OCI-LY3 (cell line): ENCODE data around the gene PCBP2.
A peak's percentile ranks its signal among the peaks of the same experiment; 100 is the strongest.
"Not testable (repeated sequence)": the region's sequence is repeated elsewhere in the genome, so short reads cannot be mapped to it uniquely, and the experiment has no call there.

ENCODE experiments used
- H2AFZ ChIP-seq: fragments of 200-600, 300-600 bp; shearing (Covaris generic); 2 replicates; pipeline ENCODE4 v1.6.0; 2014; ENCODE audit warnings: antibody characterized with exemption, low read depth, low read length
- H3K27ac ChIP-seq: fragments of 200-600, 300-600 bp; sonication (generic); 2 replicates; pipeline ENCODE4 v1.5.1; 2014; ENCODE audit warnings: mild to moderate bottlenecking, low read length, moderate library complexity, mixed read lengths
- H3K27me3 ChIP-seq: fragments of 200-600, 300-600 bp; sonication (generic); 2 replicates; pipeline ENCODE4 v1.6.1; 2014; ENCODE audit warnings: low read depth, low read length, mixed read lengths
- H3K36me3 ChIP-seq: fragments of 200-600, 300-600 bp; sonication (generic); replicated peaks from 2 replicates; pipeline ENCODE3; 2014; ENCODE audit warnings: low read depth, low read length, mixed read lengths
- H3K4me1 ChIP-seq: fragments of 300-600, 200-600 bp; sonication (generic); 2 replicates; pipeline ENCODE4 v1.6.1; 2014; ENCODE audit warnings: low read length, mixed read lengths
- H3K4me2 ChIP-seq: fragments of 200-600, 300-600 bp; sonication (generic); 2 replicates; pipeline ENCODE4 v1.6.1; 2014; ENCODE audit warnings: low read length, mixed read lengths
- H3K4me3 ChIP-seq: fragments of 300-600, 200-600 bp; sonication (generic); 2 replicates; pipeline ENCODE4 v1.5.1; 2014; ENCODE audit warnings: antibody characterized with exemption, mild to moderate bottlenecking, low read length, moderate library complexity
- H3K79me2 ChIP-seq: fragments of 300-600, 200-600 bp; shearing (Covaris generic); 2 replicates; pipeline ENCODE4 v1.6.1; 2014; ENCODE audit warnings: mild to moderate bottlenecking, low read length, mixed read lengths
- H3K9ac ChIP-seq: fragments of 300-600, 200-600 bp; shearing (Covaris generic); 2 replicates; pipeline ENCODE4 v1.6.0; 2014; ENCODE audit warnings: mild to moderate bottlenecking, low read length, moderate library complexity
- H3K9me3 ChIP-seq: fragments of 200-600, 300-600 bp; shearing (Covaris generic); 2 replicates; pipeline ENCODE4 v1.6.1; 2014; ENCODE audit warnings: low read length, mixed read lengths; ENCODE audit not compliant: insufficient read depth
- H4K20me1 ChIP-seq: fragments of 200-600, 300-600 bp; sonication (generic); 2 replicates; pipeline ENCODE4 v1.6.1; 2016; ENCODE audit warnings: low read length, mixed read lengths; ENCODE audit not compliant: insufficient read depth
- CTCF ChIP-seq: fragments of 200-600, 300-600 bp; sonication (generic); IDR thresholded peaks from 2 replicates; pipeline ENCODE4 v1.5.1; 2014; ENCODE audit warnings: antibody characterized with exemption, low read length, low read depth
- EZH2phosphoT487 ChIP-seq: fragments of 200-600 bp; shearing (Covaris generic); IDR thresholded peaks from 2 replicates; pipeline ENCODE4 v1.6.1; 2018; ENCODE audit warnings: antibody characterized with exemption, mixed run types, low read depth

The PCBP2 gene

GRCh38 chr12:53443955-53444354, 7.9 kb upstream of the PCBP2 start:
- Histone ChIP-seq H4K20me1 (no peaks in the 10 kb centered on the region), H3K27ac (no peak overlapping the region), H3K4me2 (no peak overlapping the region), H3K9me3 (no peaks in the 10 kb centered on the region), H3K4me1 (peaks cover 7% of the 10 kb centered on the region; the same call in 1 of the 2 replicates), H2AFZ (no peak overlapping the region), H3K4me3 (no peak overlapping the region), H3K36me3 (peaks cover 27% of the 10 kb centered on the region), H3K27me3 (no peaks in the 10 kb centered on the region), H3K79me2 (peaks cover 24% of the 10 kb centered on the region), H3K9ac (no peak overlapping the region)
- TF ChIP-seq CTCF (no peak), EZH2phosphoT487 (no peak)

GRCh38 chr12:53444593-53445325, 7.1 kb upstream of the PCBP2 start:
- not testable (repeated sequence) for H2AFZ ChIP-seq, H3K9ac ChIP-seq, H3K27ac ChIP-seq, H3K27me3 ChIP-seq, H3K4me1 ChIP-seq, H3K4me3 ChIP-seq, H3K4me2 ChIP-seq, H4K20me1 ChIP-seq, H3K9me3 ChIP-seq
- Histone ChIP-seq H3K36me3 (peaks cover 27% of the 10 kb centered on the region), H3K79me2 (peaks cover 24% of the 10 kb centered on the region)

- Histone ChIP-seq H3K36me3 (peaks cover 44% of the 10 kb centered on the region), H3K27me3 (no peaks in the 10 kb centered on the region), H3K9me3 (no peaks in the 10 kb centered on the region), H3K4me2 (peak overlapping the region; percentile 5; the same call in 1 of the 2 replicates), H2AFZ (no peak overlapping the region), H4K20me1 (peaks cover 31% of the 10 kb centered on the region), H3K9ac (no peak overlapping the region), H3K4me3 (no peak overlapping the region), H3K27ac (no peak overlapping the region), H3K4me1 (peaks cover 18% of the 10 kb centered on the region), H3K79me2 (peaks cover 38% of the 10 kb centered on the region)
- TF ChIP-seq CTCF (no peak), EZH2phosphoT487 (no peak)
These were observed 966 bp upstream of the PCBP2 start for GRCh38 chr12:53450936-53451335.

- peaks cover 55% of the 10 kb centered on the region for H3K36me3 ChIP-seq
- no peak overlapping the region for H2AFZ ChIP-seq
- no peaks in the 10 kb centered on the region for H3K9me3 ChIP-seq
- H3K79me2 ChIP-seq, result peaks cover 53% of the 10 kb centered on the region
- peaks cover 18% of the 10 kb centered on the region for H3K4me1 ChIP-seq
- H3K27me3 ChIP-seq, result no peaks in the 10 kb centered on the region
- TF ChIP-seq EZH2phosphoT487 (no peak), CTCF (peak; percentile 60)
- H3K9ac ChIP-seq, result peak overlapping the region; percentile 96
- H3K27ac ChIP-seq, result peak overlapping the region; percentile 74
- H3K4me3 ChIP-seq, result peak overlapping the region; percentile 85
- H4K20me1 ChIP-seq, result peaks cover 31% of the 10 kb centered on the region
- peak overlapping the region; percentile 87 for H3K4me2 ChIP-seq
These were observed 516 bp downstream of the PCBP2 start for GRCh38 chr12:53452159-53453077.
